WERI-Rb-1 (cell line): ENCODE measurements around the gene TNFSF8.

Experiments
- DNase-seq: peaks from one replicate; pipeline ENCODE4 v3.0.0-alpha.2; 2020
- H3K27ac ChIP-seq: fragments of 250-450 bp; sonication (Bioruptor Pico); 2 replicates; pipeline ENCODE4 v1.5.1; 2020; ENCODE audit warnings: mild to moderate bottlenecking, moderate library complexity
- H3K27me3 ChIP-seq: fragments of 250-450 bp; sonication (Bioruptor Pico); 2 replicates; pipeline ENCODE4 v1.5.1; 2021; ENCODE audit warnings: mild to moderate bottlenecking, low read depth, moderate library complexity; ENCODE audit not compliant: insufficient read depth, severe bottlenecking
- H3K36me3 ChIP-seq: fragments of 250-450 bp; sonication (Bioruptor Pico); 2 replicates; pipeline ENCODE4 v1.5.1; 2020; ENCODE audit warnings: mild to moderate bottlenecking, moderate library complexity
- H3K4me3 ChIP-seq: 2 replicates; pipeline ENCODE4 v1.5.1; 2011; ENCODE audit warnings: low read depth, mild to moderate bottlenecking, control low read depth, low read length
- H3K9me3 ChIP-seq: fragments of 250-450 bp; sonication (Bioruptor Pico); 2 replicates; pipeline ENCODE4 v1.5.1; 2021; ENCODE audit warnings: mild to moderate bottlenecking, moderate library complexity; ENCODE audit not compliant: severe bottlenecking
- CTCF ChIP-seq: IDR thresholded peaks from 2 replicates; pipeline ENCODE4 v1.5.1; 2011; ENCODE audit warnings: low read depth, mild to moderate bottlenecking, control low read depth, inconsistent platforms, low read length

Gene TNFSF8

GRCh38 chr9:114909661-114910060 is 20.7 kb downstream of the TNFSF8 start:
- DNase-seq: no peak
- Histone ChIP-seq H3K27me3 (no peaks in the 10 kb centered on the region), H3K27ac (no peak overlapping the region), H3K9me3 (no peaks in the 10 kb centered on the region), H3K36me3 (no peaks in the 10 kb centered on the region), H3K4me3 (no peak overlapping the region)
- TF ChIP-seq CTCF: no peak

GRCh38 chr9:114908805-114909448 is 21.5 kb downstream of the TNFSF8 start:
- no peak overlapping the region for H3K4me3 ChIP-seq
- no peak for DNase-seq
- no peaks in the 10 kb centered on the region for H3K9me3 ChIP-seq
- H3K27me3 ChIP-seq: no peaks in the 10 kb centered on the region
- no peaks in the 10 kb centered on the region for H3K36me3 ChIP-seq
- H3K27ac ChIP-seq: peak overlapping the region; percentile 23
- no peak for TF ChIP-seq CTCF

- Histone ChIP-seq H3K9me3 (no peaks in the 10 kb centered on the region), H3K27me3 (no peaks in the 10 kb centered on the region), H3K36me3 (no peaks in the 10 kb centered on the region), H3K4me3 (no peak overlapping the region), H3K27ac (no peak overlapping the region; the same call in 1 of the 2 replicates)
- no peak for TF ChIP-seq CTCF
- DNase-seq: peak; percentile 52
These were observed 22.2 kb downstream of the TNFSF8 start for GRCh38 chr9:114908104-114908622.

GRCh38 chr9:114906922-114907571 is 23.3 kb downstream of the TNFSF8 start:
- Histone ChIP-seq H3K4me3 (no peak overlapping the region), H3K9me3 (no peaks in the 10 kb centered on the region), H3K27me3 (no peaks in the 10 kb centered on the region), H3K36me3 (no peaks in the 10 kb centered on the region), H3K27ac (no peak overlapping the region)
- peak; percentile 89 for TF ChIP-seq CTCF
- DNase-seq: peak; percentile 74

GRCh38 chr9:114905170-114905940 is 25.0 kb downstream of the TNFSF8 start:
- no peak for TF ChIP-seq CTCF
- Histone ChIP-seq H3K27ac (no peak overlapping the region), H3K36me3 (no peaks in the 10 kb centered on the region)

More at GRCh38 chr9:114905170-114905940, 25.0 kb downstream of the TNFSF8 start:
- no peaks in the 10 kb centered on the region for H3K9me3 ChIP-seq
- no peaks in the 10 kb centered on the region for H3K27me3 ChIP-seq
- no peak for DNase-seq
- no peak overlapping the region for H3K4me3 ChIP-seq
